ENCODE results near the gene RABL6. TPM values are rescaled to one million over a fixed set of nuclear protein-coding genes. Genes with fewer than 3 reads are reported as not detected.
A peak's percentile ranks its signal among the peaks of the same experiment; 100 is the strongest.
"Not testable (repeated sequence)": the region's sequence is repeated elsewhere in the genome, so short reads cannot be mapped to it uniquely, and the experiment has no call there.

RABL6 gene
- total RNA-seq, 4 donors from 2014 or later = 54.9 to 70.7 (median 61.5) TPM

- H3K9me3 ChIP-seq; H3K4me3 ChIP-seq; H3K36me3 ChIP-seq; DNase-seq; intact Hi-C loops (cut with DNase I); H3K27ac ChIP-seq: not testable (repeated sequence)
- WGBS, 2 donors = 40 to 42% methylated on average over 16 to 18 of the region's 22 CpGs
- H3K4me1 ChIP-seq = peaks cover 0 to 16% (median 0%) of the 10 kb centered on the region in 3 donors
- H3K27me3 ChIP-seq = peaks cover 0 to 85% (median 5%) of the 10 kb centered on the region in 4 donors
- peak in 4 of 6 experiments; percentile 12 to 54 (median 25) for TF ChIP-seq CTCF (IDR thresholded peaks at IDR 0.05)
These were observed 46.8 kb upstream of the RABL6 start for GRCh38 chr9:136760834-136761544.

- Histone ChIP-seq H3K9me3 (peaks cover 0 to under 1% (median 0%) of the 10 kb centered on the region in 3 donors), H3K36me3 (no peaks in the 10 kb centered on the region), H3K4me1 (peaks cover 0 to 16% (median 0%) of the 10 kb centered on the region in 3 donors), H3K27me3 (peaks cover 0 to 87% (median 5%) of the 10 kb centered on the region in 4 donors), H3K4me3 (no peak overlapping the region), H3K27ac (no peak overlapping the region)
- no peak for DNase-seq
- 79 to 80% methylated on average over 1 to 8 of the region's 13 CpGs for WGBS, 2 donors
- intact Hi-C loops (cut with DNase I) = no loop called here
- TF ChIP-seq POLR2A (IDR thresholded peaks at IDR 0.05) (no peak), CTCF (IDR thresholded peaks at IDR 0.05) (no peak)
These were observed 46.2 kb upstream of the RABL6 start for GRCh38 chr9:136761545-136761981.

GRCh38 chr9:136762221-136762691, 45.5 kb upstream of the RABL6 start:
- H3K27me3 ChIP-seq = peaks cover 0 to 90% (median 5%) of the 10 kb centered on the region in 4 donors
- H3K4me3 ChIP-seq = no peak overlapping the region
- no peak for DNase-seq
- no peak for TF ChIP-seq POLR2A (IDR thresholded peaks at IDR 0.05)
- no peak for TF ChIP-seq CTCF (IDR thresholded peaks at IDR 0.05)
- peaks cover 0 to 16% (median 0%) of the 10 kb centered on the region in 3 donors for H3K4me1 ChIP-seq
- no peaks in the 10 kb centered on the region for H3K9me3 ChIP-seq
- intact Hi-C loops (cut with DNase I) = no loop called here
- no peaks in the 10 kb centered on the region for H3K36me3 ChIP-seq
- no peak overlapping the region for H3K27ac ChIP-seq
- WGBS, 2 donors = 85% methylated on average over 9 of the region's 17 CpGs; no CpG with 5 or more reads in 1 of the 2 donors

- Histone ChIP-seq H3K9me3 (no peaks in the 10 kb centered on the region), H3K27ac (no peak overlapping the region), H3K36me3 (no peaks in the 10 kb centered on the region), H3K4me3 (no peak overlapping the region), H3K4me1 (peaks cover 0 to 16% (median 0%) of the 10 kb centered on the region in 3 donors), H3K27me3 (peaks cover 0 to 90% (median 5%) of the 10 kb centered on the region in 4 donors)
- intact Hi-C loops (cut with DNase I) = no loop called here
- no peak for TF ChIP-seq CTCF (IDR thresholded peaks at IDR 0.05)
- TF ChIP-seq POLR2A (IDR thresholded peaks at IDR 0.05) = no peak
- 26% methylated on average over 5 to 13 of the region's 37 CpGs for WGBS, 2 donors
- no peak for DNase-seq
These were observed 44.7 kb upstream of the RABL6 start for GRCh38 chr9:136762915-136763648.

- DNase-seq = no peak
- peaks cover 0 to 16% (median 0%) of the 10 kb centered on the region in 3 donors for H3K4me1 ChIP-seq
- intact Hi-C loops (cut with DNase I) = no loop called here
These were observed 44.1 kb upstream of the RABL6 start for GRCh38 chr9:136763649-136764035.

More at GRCh38 chr9:136763649-136764035, 44.1 kb upstream of the RABL6 start:
- Histone ChIP-seq H3K4me3 (no peak overlapping the region), H3K27me3 (peaks cover 0 to 92% (median 5%) of the 10 kb centered on the region in 4 donors), H3K27ac (no peak overlapping the region), H3K9me3 (no peaks in the 10 kb centered on the region), H3K36me3 (no peaks in the 10 kb centered on the region)
- TF ChIP-seq POLR2A (IDR thresholded peaks at IDR 0.05) = no peak
- no peak for TF ChIP-seq CTCF (IDR thresholded peaks at IDR 0.05)
- WGBS, 2 donors = no CpG with 5 or more reads among the region's 14 CpGs

All from esophagus squamous epithelium (tissue), 5 donors.